WTC11 (cell line): ENCODE data around the gene DDX51.

ENCODE experiments used
- ATF2 ChIP-seq: sonication (generic); formaldehyde crosslinking; IDR thresholded peaks from 2 replicates; pipeline ENCODE4 v1.8.1; 2022; ENCODE audit warnings: low read depth, missing genetic modification reagents, borderline replicate concordance
- CTCF ChIP-seq: fragments of 200-600 bp; IDR thresholded peaks from 2 replicates; pipeline ENCODE4 v1.8.0; 2022; ENCODE audit warnings: antibody characterized with exemption
- ETV6 ChIP-seq: sonication (generic); formaldehyde crosslinking; IDR thresholded peaks from 2 replicates; pipeline ENCODE4 v1.8.1; 2022; ENCODE audit warnings: mild to moderate bottlenecking, missing genetic modification reagents

DNA sequence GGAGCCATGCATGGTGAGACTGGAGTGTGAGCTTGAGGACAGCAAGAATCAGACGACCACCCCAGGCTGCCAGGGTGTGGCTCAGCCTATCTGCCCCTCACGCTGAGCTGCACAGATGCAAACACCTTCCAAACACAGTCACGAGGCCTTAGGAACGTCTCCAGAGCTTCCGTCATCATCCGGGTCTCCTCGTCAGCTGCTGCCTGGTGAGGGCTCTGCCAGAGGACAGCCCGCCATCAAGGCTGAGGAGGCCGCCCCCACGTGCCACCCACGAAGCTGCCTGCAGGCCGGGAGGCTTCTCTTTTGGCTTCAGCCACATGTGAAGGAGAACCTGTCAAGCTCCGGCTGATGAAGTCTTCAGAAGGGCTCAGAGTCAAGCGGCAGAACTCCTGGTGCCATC, 13.4 kb downstream of the DDX51 start:
- TF ChIP-seq CTCF (no peak), ETV6 (CRISPR knock-in tag) (no peak), ATF2 (CRISPR knock-in tag) (no peak)
